A673 (cell line): ENCODE results near the gene MRPS35. TPM values are rescaled to one million over a fixed set of nuclear protein-coding genes. Genes with fewer than 3 reads are reported as not detected.

Source experiments
- BruUV-seq: library from RNA; stranded (reverse); fragments of 400-500 nt; replicated peaks from 2 replicates; lab custom pipeline; 2021; lab: Mats Ljungman, UMichigan
- CTCF ChIA-PET: fragments of 300-600 bp; sonication (Branson Sonifier 250); formaldehyde crosslinking; loops from one replicate; lab custom pipeline; 2022; ENCODE audit warnings: antibody characterized with exemption; lab: Charles Lee
- POLR2A ChIA-PET: fragments of 300-600 bp; sonication (Branson Sonifier 250); formaldehyde crosslinking; loops from one replicate; lab custom pipeline; 2022; ENCODE audit warnings: antibody characterized with exemption; ENCODE audit not compliant: low non-redundant PET; lab: Charles Lee
- DNase-seq: peaks from one replicate; pipeline ENCODE4 v3.0.0-alpha.2; 2015; ENCODE audit warnings: low spot score
- H3K27ac ChIP-seq: fragments of 200-600 bp; sonication (generic); 2 replicates; pipeline ENCODE4 v1.5.1; 2016; ENCODE audit warnings: mixed run types, low read depth, mild to moderate bottlenecking, mixed read lengths, antibody characterized with exemption, low read length; ENCODE audit not compliant: poor library complexity, severe bottlenecking
- H3K27me3 ChIP-seq: fragments of 200-600 bp; sonication (generic); replicated peaks from 2 replicates; pipeline ENCODE4 v1.6.1; 2017; ENCODE audit warnings: mixed run types, low read depth, mild to moderate bottlenecking, mixed read lengths, antibody characterized with exemption, low read length; ENCODE audit not compliant: insufficient read depth, poor library complexity
- H3K36me3 ChIP-seq: fragments of 200-600 bp; sonication (generic); 2 replicates; pipeline ENCODE4 v1.6.1; 2016; ENCODE audit warnings: mixed run types, mild to moderate bottlenecking, mixed read lengths, antibody characterized with exemption, low read length; ENCODE audit not compliant: insufficient read depth, poor library complexity, severe bottlenecking
- H3K4me1 ChIP-seq: fragments of 200-600 bp; sonication (generic); 2 replicates; pipeline ENCODE4 v1.6.1; 2017; ENCODE audit warnings: mixed run types, mild to moderate bottlenecking, mixed read lengths, antibody characterized with exemption, low read length; ENCODE audit not compliant: insufficient read depth, poor library complexity, severe bottlenecking
- H3K4me3 ChIP-seq: fragments of 200-600 bp; sonication (generic); 2 replicates; pipeline ENCODE4 v1.5.1; 2016; ENCODE audit warnings: low read depth, mixed run types, mild to moderate bottlenecking, mixed read lengths, low read length; ENCODE audit not compliant: poor library complexity, severe bottlenecking
- H3K9me3 ChIP-seq: fragments of 200-600 bp; sonication (generic); 2 replicates; pipeline ENCODE4 v1.6.1; 2016; ENCODE audit warnings: mixed run types, low read depth, mild to moderate bottlenecking, mixed read lengths, antibody characterized with exemption, low read length; ENCODE audit not compliant: poor library complexity, severe bottlenecking
- CTCF ChIP-seq: fragments of 300-800, 200-600 bp; sonication (generic); conservative IDR thresholded peaks from 2 replicates; pipeline ENCODE4 v1.5.1; 2017; ENCODE audit warnings: low read depth, mild to moderate bottlenecking, antibody characterized with exemption, low read length, moderate library complexity, mixed read lengths
- EZH2 ChIP-seq: fragments of 200-600 bp; sonication (generic); IDR thresholded peaks from 2 replicates; pipeline ENCODE4 v1.6.1; 2017; ENCODE audit warnings: borderline replicate concordance, low read depth, mild to moderate bottlenecking, mixed read lengths, antibody characterized with exemption, low read length; ENCODE audit not compliant: poor library complexity, severe bottlenecking
- intact Hi-C: fragments of 100-400 bp; cut with micrococcal nuclease; formaldehyde crosslinking; loops from one replicate; pipeline ENCODE4 v1.10.0; 2022; ENCODE audit not compliant: unreplicated experiment
- total RNA-seq: library from RNA; stranded (reverse); gene quantifications from 2 replicates; pipeline ENCODE4 v1.2.3, GENCODE V29; 2021

Gene MRPS35
- total RNA-seq, 1 experiment from 2014 or later, result 65.9 TPM

- Histone ChIP-seq H3K9me3 (no peaks in the 10 kb centered on the region), H3K27me3 (no peaks in the 10 kb centered on the region), H3K36me3 (peaks cover 4% of the 10 kb centered on the region), H3K27ac (no peak overlapping the region), H3K4me3 (no peak overlapping the region), H3K4me1 (no peaks in the 10 kb centered on the region)
- DNase-seq, result no peak
- no TSS peak for BruUV-seq
- TF ChIP-seq CTCF (no peak), EZH2 (no peak)
- ChIA-PET CTCF (no interaction called here), POLR2A (no interaction called here)
- intact Hi-C loops, result no loop called here
Measured at GRCh38 chr12:27751386-27752047, 40.9 kb downstream of the MRPS35 start.

- Histone ChIP-seq H3K27me3 (no peaks in the 10 kb centered on the region), H3K4me1 (no peaks in the 10 kb centered on the region), H3K9me3 (no peaks in the 10 kb centered on the region), H3K36me3 (peaks cover 8% of the 10 kb centered on the region), H3K27ac (no peak overlapping the region), H3K4me3 (no peak overlapping the region)
- ChIA-PET POLR2A (no interaction called here), CTCF (no interaction called here)
- TF ChIP-seq CTCF (no peak), EZH2 (no peak)
- no TSS peak for BruUV-seq
- DNase-seq, result no peak
- intact Hi-C loops, result no loop called here
Measured at GRCh38 chr12:27754795-27755194, 44.2 kb downstream of the MRPS35 start.

- no peaks in the 10 kb centered on the region for H3K9me3 ChIP-seq
- H3K4me1 ChIP-seq, result no peaks in the 10 kb centered on the region
- H3K36me3 ChIP-seq, result peaks cover 8% of the 10 kb centered on the region
- ChIA-PET POLR2A (interaction anchor here (0.6 kb wide), 1 partner anchor 73 kb away, joined by 4 read pairs; no protein-coding TSS in a partner anchor), CTCF (no interaction called here)
- intact Hi-C loops, result no loop called here
- TF ChIP-seq EZH2 (no peak), CTCF (no peak)
- H3K4me3 ChIP-seq, result no peak overlapping the region
- no peaks in the 10 kb centered on the region for H3K27me3 ChIP-seq
- no peak for DNase-seq
- no peak overlapping the region for H3K27ac ChIP-seq
- no TSS peak for BruUV-seq
Measured at GRCh38 chr12:27756670-27757195, 46.1 kb downstream of the MRPS35 start.
